Body of pancreas (tissue), 4 donors: ENCODE measurements around the gene GRAMD4. TPM values are rescaled to one million over a fixed set of nuclear protein-coding genes. Genes with fewer than 3 reads are reported as not detected.

Source experiments
- ATAC-seq: fragments of 150-250 bp; one replicate; pipeline ENCODE4 v1.9.1; 2016
- DNase-seq, 4 donors: peaks; one replicate each; pipeline ENCODE4 v3.0.0-alpha.2; 2019
- H3K27ac ChIP-seq, 4 donors: fragments of 200-600 bp; sonication (generic); 1 replicate in 3 of 4; 2 replicates in 1 of 4; pipeline versions ENCODE4 v1.5.1 to v1.6.1; 2016 to 2019; ENCODE audit warnings: mild to moderate bottlenecking in 1 of 4, mixed read lengths in 1 of 4, moderate library complexity in 1 of 4
- H3K27me3 ChIP-seq, 2 donors: fragments of 200-600 bp; sonication (generic); one replicate each; pipeline ENCODE4 v1.6.0; 2016; ENCODE audit warnings: mild to moderate bottlenecking in 1 of 2
- H3K36me3 ChIP-seq, 2 donors: fragments of 200-600 bp; sonication (generic); replicated peaks in 1 of 2; 2 replicates each; pipeline ENCODE4 v1.5.1; 2016; ENCODE audit warnings: low read depth in 2 of 2; ENCODE audit not compliant: insufficient read depth in 1 of 2
- H3K4me1 ChIP-seq: fragments of 200-600 bp; sonication (generic); one replicate; pipeline ENCODE4 v1.6.0; 2016
- H3K4me3 ChIP-seq, 2 donors: fragments of 200-600 bp; sonication (generic); 1 replicate in 1 of 2; 2 replicates in 1 of 2; pipeline ENCODE4 v1.5.1; 2016 to 2019
- H3K9me3 ChIP-seq, 3 donors: fragments of 200-600 bp; sonication (generic); 1 replicate in 2 of 3; 2 replicates in 1 of 3; pipeline ENCODE4 v1.5.1; 2016
- POLR2A ChIP-seq, 3 donors: fragments of 450-650 bp; IDR thresholded peaks; one replicate each; pipeline ENCODE4 v1.6.1; 2016; ENCODE audit warnings: antibody characterized with exemption in 3 of 3, mild to moderate bottlenecking in 2 of 3
- WGBS, 2 donors: methylation state at CpG; one replicate each; pipeline ENCODE4 v1.1.5; 2017; 5-methylcytosine and 5-hydroxymethylcytosine counted together
- intact Hi-C: fragments of 100-400 bp; cut with DNase I; formaldehyde crosslinking; loops from one replicate; pipeline ENCODE4 v1.15.1; 2023
- total RNA-seq, 2 donors: library from RNA; depleted of rRNA; stranded (reverse); fragments of >200 nt; gene quantifications; one replicate each; pipeline ENCODE4 v1.1.0, GENCODE V29; 2016
- TF ChIP-seq, protein P1 (sequence below), 7 experiments: fragments of 450-650 bp in 4 of 7; fragments of 200-600 bp in 3 of 7; sonication (generic) in 3 of 7; IDR thresholded peaks; one replicate each; pipeline ENCODE4 v1.5.1; 2016 to 2019; ENCODE audit warnings: antibody characterized with exemption in 7 of 7

Gene GRAMD4
- total RNA-seq, 2 donors from 2014 or later = 29.3 to 62.3 TPM

DNA sequence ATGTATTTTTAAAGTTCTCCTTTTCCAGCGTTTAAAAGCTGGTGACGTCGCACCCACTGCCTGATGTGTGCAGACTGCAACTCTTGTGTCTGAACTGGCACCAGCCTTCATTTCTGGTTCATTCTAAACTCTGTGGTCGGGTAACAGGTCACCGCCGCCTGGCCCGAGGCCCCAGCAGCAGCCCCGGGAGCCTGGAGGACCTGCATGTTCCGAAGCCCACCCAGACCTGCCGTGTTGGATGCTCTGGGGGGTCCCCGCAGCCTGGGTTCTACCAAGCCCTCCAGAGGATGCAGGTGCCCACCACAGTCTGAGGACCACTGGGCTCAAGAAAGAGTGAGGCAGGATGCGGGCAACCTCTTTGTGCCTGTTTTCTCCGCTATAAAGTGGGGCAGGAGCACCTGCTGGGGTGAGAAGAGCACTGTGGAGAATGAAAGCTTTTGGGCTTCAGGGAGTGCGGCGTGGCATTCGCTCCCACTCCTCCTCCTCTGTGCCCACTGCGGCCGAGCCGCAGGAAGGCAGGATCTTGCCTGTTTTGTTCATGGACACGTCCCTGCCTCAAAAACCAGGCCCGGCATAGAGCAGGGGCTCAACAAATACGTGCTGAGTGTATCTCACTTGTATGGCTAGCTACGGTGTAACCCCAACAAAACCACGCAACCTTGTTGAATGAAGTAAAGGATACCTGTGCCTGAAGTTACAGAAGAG is 77.8 kb downstream of the GRAMD4 start:
- no peaks in the 10 kb centered on the region for H3K9me3 ChIP-seq
- peaks cover 41 to 50% of the 10 kb centered on the region in 2 donors for H3K36me3 ChIP-seq
- intact Hi-C loops = no loop called here
- H3K27me3 ChIP-seq = no peaks in the 10 kb centered on the region
- no peak overlapping the region for H3K27ac ChIP-seq
- 94 to 96% methylated on average over 17 to 24 of the region's 24 CpGs for WGBS, 2 donors
- ATAC-seq (no peak), DNase-seq (no peak)
- TF ChIP-seq, protein P1, sequence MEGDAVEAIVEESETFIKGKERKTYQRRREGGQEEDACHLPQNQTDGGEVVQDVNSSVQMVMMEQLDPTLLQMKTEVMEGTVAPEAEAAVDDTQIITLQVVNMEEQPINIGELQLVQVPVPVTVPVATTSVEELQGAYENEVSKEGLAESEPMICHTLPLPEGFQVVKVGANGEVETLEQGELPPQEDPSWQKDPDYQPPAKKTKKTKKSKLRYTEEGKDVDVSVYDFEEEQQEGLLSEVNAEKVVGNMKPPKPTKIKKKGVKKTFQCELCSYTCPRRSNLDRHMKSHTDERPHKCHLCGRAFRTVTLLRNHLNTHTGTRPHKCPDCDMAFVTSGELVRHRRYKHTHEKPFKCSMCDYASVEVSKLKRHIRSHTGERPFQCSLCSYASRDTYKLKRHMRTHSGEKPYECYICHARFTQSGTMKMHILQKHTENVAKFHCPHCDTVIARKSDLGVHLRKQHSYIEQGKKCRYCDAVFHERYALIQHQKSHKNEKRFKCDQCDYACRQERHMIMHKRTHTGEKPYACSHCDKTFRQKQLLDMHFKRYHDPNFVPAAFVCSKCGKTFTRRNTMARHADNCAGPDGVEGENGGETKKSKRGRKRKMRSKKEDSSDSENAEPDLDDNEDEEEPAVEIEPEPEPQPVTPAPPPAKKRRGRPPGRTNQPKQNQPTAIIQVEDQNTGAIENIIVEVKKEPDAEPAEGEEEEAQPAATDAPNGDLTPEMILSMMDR (IDR thresholded peaks at IDR 0.05) = no peak
- TF ChIP-seq POLR2A (IDR thresholded peaks at IDR 0.05) = no peak
- H3K4me1 ChIP-seq = no peaks in the 10 kb centered on the region
- H3K4me3 ChIP-seq = no peak overlapping the region

DNA sequence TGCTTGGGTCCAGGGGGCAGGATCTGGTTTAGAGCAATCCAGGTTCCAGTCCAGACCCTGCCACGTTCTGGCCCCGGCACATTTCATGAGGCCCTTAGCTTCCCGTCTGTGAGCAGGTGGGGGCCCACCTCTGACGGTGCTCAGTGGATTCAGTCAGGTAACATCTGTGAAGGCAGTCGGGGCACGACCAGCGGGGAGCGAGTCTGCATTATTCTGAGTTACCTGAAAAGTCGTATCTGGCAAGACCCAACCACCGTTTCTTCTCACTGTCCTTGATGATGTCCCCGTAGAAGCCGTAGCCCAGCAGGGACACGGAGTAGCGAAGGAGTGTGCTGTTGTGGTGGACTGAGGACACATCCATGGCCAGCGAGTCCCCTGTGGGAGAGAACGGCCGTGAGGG is 78.9 kb downstream of the GRAMD4 start:
- ATAC-seq (no peak), DNase-seq (no peak)
- TF ChIP-seq, protein P1 (IDR thresholded peaks at IDR 0.05) = no peak
- TF ChIP-seq POLR2A (IDR thresholded peaks at IDR 0.05) = no peak
- intact Hi-C loops = no loop called here
- Histone ChIP-seq H3K27ac (no peak overlapping the region), H3K36me3 (peaks cover 37 to 47% of the 10 kb centered on the region in 2 donors), H3K4me3 (no peak overlapping the region), H3K27me3 (no peaks in the 10 kb centered on the region), H3K9me3 (no peaks in the 10 kb centered on the region), H3K4me1 (no peaks in the 10 kb centered on the region)
- WGBS, 2 donors = 87 to 88% methylated on average over 10 to 17 of the region's 17 CpGs

DNA sequence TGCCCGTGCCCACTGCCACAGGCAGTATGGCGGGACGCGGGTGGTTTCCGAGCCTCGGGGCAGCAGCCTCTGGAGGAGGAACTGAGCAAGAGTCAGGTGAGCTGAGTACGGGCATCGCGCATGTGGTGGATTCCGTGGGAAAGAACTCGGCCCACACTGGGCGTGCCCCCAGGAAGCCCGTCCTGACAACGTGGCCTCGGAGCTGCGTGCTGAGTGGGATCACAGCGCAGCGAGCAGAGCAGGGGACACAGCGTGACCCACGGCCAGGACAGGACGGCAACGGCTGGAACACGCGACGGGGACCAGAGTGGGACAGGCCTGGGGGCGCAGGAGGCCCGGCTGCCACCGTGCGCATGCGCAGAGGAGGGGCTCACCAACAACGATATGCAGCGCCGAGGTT is 81.1 kb downstream of the GRAMD4 start:
- no peaks in the 10 kb centered on the region for H3K9me3 ChIP-seq
- ATAC-seq (no peak), DNase-seq (no peak)
- H3K36me3 ChIP-seq = peaks cover 19 to 32% of the 10 kb centered on the region in 2 donors
- H3K27ac ChIP-seq = no peak overlapping the region
- peaks cover 5% of the 10 kb centered on the region for H3K4me1 ChIP-seq
- 92 to 95% methylated on average over 6 to 33 of the region's 33 CpGs for WGBS, 2 donors
- H3K4me3 ChIP-seq = no peak overlapping the region
- intact Hi-C loops = no loop called here
- TF ChIP-seq, protein P1 (IDR thresholded peaks at IDR 0.05) = no peak
- no peak for TF ChIP-seq POLR2A (IDR thresholded peaks at IDR 0.05)
- no peaks in the 10 kb centered on the region for H3K27me3 ChIP-seq

DNA sequence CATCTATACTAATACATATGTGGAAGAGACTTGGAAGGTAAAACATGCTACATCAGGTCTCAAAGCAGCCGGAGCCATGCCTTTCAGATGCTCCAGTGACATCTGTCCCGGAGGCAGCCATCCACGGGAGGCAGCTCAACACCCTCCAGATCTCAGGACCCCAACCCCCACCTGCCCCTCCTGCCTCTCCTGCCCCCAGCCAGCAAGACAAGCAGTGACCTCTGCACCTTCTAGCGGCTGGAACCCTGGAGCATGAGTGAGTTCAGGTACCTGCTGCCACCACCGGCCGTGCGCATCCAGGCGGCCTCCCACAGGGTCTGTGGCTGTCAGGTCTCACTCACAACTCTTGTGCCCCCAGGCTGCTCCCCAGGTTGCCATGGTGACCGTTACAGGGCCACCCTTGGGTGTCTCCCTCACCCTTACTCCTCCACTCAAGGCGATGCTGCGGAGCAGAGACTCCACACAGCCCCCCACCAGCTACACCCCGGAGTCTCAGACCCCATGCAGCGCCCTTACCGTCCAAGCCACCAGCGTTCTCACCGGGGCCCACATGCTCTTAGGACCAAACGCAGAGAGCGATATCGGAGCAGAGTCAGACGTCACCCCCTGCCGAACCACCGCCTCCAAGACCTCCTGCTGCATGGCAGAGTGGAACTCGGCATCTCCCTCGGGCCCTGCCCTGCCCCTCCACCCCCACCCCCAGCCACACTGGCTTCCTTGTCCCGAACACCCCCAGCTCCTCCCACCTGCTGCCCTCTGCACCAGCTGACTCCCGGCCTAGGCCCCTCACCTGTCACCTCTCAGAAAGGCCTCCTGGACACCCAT is 83.2 kb downstream of the GRAMD4 start:
- TF ChIP-seq, protein P1 (IDR thresholded peaks at IDR 0.05) = no peak
- no peak for TF ChIP-seq POLR2A (IDR thresholded peaks at IDR 0.05)
- intact Hi-C loops = no loop called here
- ATAC-seq = no peak
- Histone ChIP-seq H3K9me3 (no peaks in the 10 kb centered on the region), H3K27ac (no peak overlapping the region), H3K4me3 (no peak overlapping the region), H3K4me1 (peaks cover 15% of the 10 kb centered on the region), H3K27me3 (no peaks in the 10 kb centered on the region), H3K36me3 (peaks cover 6 to 25% of the 10 kb centered on the region in 2 donors)
- DNase-seq = no peak
- 96 to 97% methylated on average over 20 to 26 of the region's 26 CpGs for WGBS, 2 donors
